ENCODE measurements around the gene ABHD2.

Gene ABHD2

DNA sequence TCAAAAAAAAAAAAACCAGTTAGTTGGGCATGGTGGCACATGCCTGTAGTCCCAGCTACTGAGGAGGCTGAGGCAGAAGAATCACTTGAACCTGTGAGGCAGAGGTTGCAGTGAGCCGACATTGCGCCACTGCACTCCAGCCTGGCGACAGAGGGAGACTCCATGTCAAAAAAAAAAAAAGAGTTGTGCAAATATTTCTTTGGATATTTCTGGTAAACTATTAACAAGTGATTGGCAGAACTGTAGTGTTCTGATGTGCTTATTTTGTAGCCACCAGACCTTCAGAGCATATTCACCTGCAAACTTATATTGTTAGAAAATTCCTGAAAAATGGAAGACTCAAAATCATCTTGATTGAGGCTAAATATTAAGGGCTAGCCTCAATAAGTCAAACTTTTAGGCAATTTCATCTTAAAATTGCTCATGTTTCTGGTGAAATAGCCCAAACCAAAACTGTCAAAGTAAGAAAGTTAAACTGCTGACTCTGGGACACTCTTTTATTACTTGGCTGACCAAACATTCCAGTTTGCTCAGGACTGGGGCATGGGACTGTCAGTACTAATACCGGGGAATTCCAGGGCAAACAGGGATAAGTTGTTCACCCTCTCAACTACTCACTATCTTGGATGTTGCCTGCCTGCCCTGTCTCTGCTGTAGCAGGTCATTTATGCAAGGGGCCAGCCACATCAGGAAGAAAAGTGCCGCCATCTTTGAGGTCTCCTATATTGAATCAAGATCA is 37.0 kb downstream of the ABHD2 start:
- Histone ChIP-seq H3K4me3 (no peak overlapping the region), H3K27me3 (no peaks in the 10 kb centered on the region), H3K36me3 (peaks cover 8 to 35% (median 24%) of the 10 kb centered on the region in 3 donors), H3K4me1 (peaks cover 0 to 99% (median 30%) of the 10 kb centered on the region in 4 donors), H3K27ac (peak overlapping the region in 1 of 2 donors; percentile 98), H3K9me3 (no peaks in the 10 kb centered on the region)
- no peak for DNase-seq
- no peak for TF ChIP-seq CTCF (IDR thresholded peaks at IDR 0.05)
- intact Hi-C loops (cut with DNase I; ENCODE audit: low total_unique reads): no loop called here

GRCh38 chr15:89126009-89126408 is 37.8 kb downstream of the ABHD2 start:
- no peak for DNase-seq

DNA sequence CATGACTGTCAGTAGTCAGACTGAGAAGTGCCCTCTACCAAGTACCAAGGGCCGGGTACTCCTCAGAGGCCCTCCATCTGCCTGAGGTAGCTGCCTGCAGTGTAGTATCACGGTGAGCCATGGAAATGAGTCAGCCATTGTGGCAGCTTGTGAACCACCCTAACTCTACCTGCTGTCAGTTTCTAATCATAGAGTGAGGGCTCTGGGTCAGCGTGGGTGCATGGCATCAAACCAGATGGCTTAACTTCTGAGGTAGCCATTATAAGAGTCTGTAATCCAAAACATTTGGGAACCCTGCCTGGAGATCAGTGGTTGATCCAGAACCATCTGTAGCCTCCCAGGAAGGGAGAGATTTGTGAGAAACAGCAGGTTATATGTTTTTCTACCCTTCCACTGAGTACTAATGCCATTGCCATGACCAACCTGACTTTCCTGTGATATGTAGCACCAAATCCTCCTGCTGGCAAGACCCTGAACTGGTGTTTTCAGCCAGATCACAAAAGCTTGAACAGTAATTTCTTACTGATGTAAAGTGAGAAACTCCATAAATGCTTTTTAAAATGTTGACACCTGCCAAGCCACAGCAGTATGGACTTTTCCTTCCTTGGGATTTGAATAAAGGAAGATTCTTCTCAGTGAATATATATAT is 38.9 kb downstream of the ABHD2 start:
- peak overlapping the region in 1 of 2 donors; percentile 12 for H3K27ac ChIP-seq
- no peak for TF ChIP-seq CTCF (IDR thresholded peaks at IDR 0.05)
- intact Hi-C loops (cut with DNase I; ENCODE audit: low total_unique reads): no loop called here
- H3K36me3 ChIP-seq: peaks cover 8 to 41% (median 34%) of the 10 kb centered on the region in 3 donors
- no peak overlapping the region for H3K4me3 ChIP-seq
- H3K9me3 ChIP-seq: no peaks in the 10 kb centered on the region
- peaks cover 0 to 98% (median 15%) of the 10 kb centered on the region in 4 donors for H3K4me1 ChIP-seq
- no peaks in the 10 kb centered on the region for H3K27me3 ChIP-seq
- DNase-seq: peak in 1 of 2 donors; percentile 42

More at GRCh38 chr15:89126009-89126408, 37.8 kb downstream of the ABHD2 start:
- peak overlapping the region in 1 of 2 donors; percentile 12 for H3K27ac ChIP-seq
- no peak overlapping the region for H3K4me3 ChIP-seq
- H3K4me1 ChIP-seq: peaks cover 0 to 99% (median 24%) of the 10 kb centered on the region in 4 donors
- peaks cover 8 to 39% (median 32%) of the 10 kb centered on the region in 3 donors for H3K36me3 ChIP-seq
- H3K27me3 ChIP-seq: no peaks in the 10 kb centered on the region
- intact Hi-C loops (cut with DNase I; ENCODE audit: low total_unique reads): no loop called here
- H3K9me3 ChIP-seq: no peaks in the 10 kb centered on the region
- TF ChIP-seq CTCF (IDR thresholded peaks at IDR 0.05): no peak

GRCh38 chr15:89128320-89129122 is 40.3 kb downstream of the ABHD2 start:
- peaks cover 0 to 97% (median 22%) of the 10 kb centered on the region in 4 donors for H3K4me1 ChIP-seq
- H3K9me3 ChIP-seq: no peaks in the 10 kb centered on the region
- no peak overlapping the region for H3K4me3 ChIP-seq
- intact Hi-C loops (cut with DNase I; ENCODE audit: low total_unique reads): no loop called here
- H3K27ac ChIP-seq: peak overlapping the region; percentile 39 to 58
- H3K36me3 ChIP-seq: peaks cover 0 to 31% (median 26%) of the 10 kb centered on the region in 3 donors
- TF ChIP-seq CTCF (IDR thresholded peaks at IDR 0.05): no peak
- no peak for DNase-seq
- H3K27me3 ChIP-seq: no peaks in the 10 kb centered on the region

DNA sequence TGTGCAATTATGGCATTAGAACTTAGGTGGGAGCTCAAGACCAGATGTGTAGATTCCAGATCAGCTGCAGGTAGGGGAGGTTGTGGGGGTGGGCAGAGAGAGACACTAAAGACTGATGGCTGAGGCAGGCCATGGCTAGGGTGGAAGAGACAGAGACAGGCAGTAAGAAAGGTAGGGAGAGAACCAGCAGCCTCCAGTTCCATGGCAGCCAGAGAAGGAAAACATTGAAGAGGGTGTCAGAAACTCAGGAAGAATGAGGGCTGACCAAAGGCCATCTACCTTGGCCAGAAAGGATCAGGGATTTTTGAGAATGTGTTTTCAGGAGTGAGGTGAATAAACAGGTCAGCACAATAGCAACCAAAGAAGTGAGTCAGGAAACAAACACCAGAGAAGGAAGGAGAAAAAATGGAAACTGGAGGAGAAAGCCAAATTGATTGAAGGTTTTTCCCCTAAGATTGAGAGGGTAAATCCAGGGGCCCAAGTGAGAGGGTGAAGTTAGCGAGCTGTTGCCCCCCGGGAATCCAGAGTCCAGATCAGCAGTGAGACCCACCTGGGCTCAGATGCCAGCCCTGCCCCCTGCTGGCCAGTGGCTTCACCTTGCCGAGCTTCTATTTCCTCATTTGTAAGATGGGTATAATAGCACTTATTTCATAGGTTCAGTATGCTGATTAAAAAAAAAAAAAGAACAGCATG is 41.0 kb downstream of the ABHD2 start:
- Histone ChIP-seq H3K27ac (peak overlapping the region; percentile 39 to 58), H3K4me3 (no peak overlapping the region)
- intact Hi-C loops (cut with DNase I; ENCODE audit: low total_unique reads): no loop called here

More for the DNA sequence above, 41.0 kb downstream of the ABHD2 start:
- TF ChIP-seq CTCF (IDR thresholded peaks at IDR 0.05): peak; percentile 51 to 61
- Histone ChIP-seq H3K27me3 (no peaks in the 10 kb centered on the region), H3K9me3 (no peaks in the 10 kb centered on the region), H3K4me1 (peaks cover 0 to 97% (median 18%) of the 10 kb centered on the region in 4 donors), H3K36me3 (peaks cover 0 to 31% (median 26%) of the 10 kb centered on the region in 3 donors)
- peak in 1 of 2 donors; percentile 68 for DNase-seq

All from tibial artery (tissue), 4 donors.